GM15510 (cell line): Measurements from ENCODE around the gene CCDC197.

Experiments used
- POLR2A ChIP-seq: IDR thresholded peaks from 3 replicates; pipeline ENCODE4 v1.6.1; 2011; ENCODE audit warnings: borderline replicate concordance; ENCODE audit not compliant: insufficient read length; ENCODE audit errors: extremely low read depth

CCDC197 gene

DNA sequence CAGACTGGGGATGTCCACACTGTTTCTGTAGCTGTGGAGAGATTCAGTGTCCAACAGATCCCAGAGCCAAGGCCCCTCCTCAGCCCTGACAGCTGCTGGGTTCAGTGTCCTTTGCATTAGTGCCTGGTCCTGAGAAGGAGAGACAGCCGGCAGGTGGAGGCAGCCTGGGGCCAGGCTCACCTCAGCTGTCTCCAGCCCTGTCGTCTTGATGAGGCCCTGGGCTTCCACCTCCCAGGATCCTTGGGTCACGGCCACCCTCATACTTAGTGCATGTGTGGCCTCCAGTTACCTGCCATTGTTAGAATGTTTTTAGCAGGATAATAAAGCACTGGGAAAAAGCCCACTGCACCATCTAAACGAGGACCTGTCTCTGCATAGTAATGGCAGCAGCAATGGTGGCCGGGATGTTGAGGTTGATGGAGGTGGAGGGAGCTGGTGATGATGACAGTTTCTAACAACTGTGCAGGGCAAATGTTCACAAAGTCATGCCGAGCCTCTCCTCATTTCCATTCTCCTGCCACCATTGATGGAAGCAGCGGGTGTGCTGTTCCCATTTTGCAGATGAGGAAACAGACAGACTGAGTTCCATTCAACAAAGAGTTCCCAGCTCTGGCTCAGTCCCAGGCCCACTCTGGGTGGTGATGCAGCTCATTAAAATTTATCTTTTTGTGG lies 38.4 kb upstream of the CCDC197 start:
- TF ChIP-seq POLR2A, result no peak

DNA sequence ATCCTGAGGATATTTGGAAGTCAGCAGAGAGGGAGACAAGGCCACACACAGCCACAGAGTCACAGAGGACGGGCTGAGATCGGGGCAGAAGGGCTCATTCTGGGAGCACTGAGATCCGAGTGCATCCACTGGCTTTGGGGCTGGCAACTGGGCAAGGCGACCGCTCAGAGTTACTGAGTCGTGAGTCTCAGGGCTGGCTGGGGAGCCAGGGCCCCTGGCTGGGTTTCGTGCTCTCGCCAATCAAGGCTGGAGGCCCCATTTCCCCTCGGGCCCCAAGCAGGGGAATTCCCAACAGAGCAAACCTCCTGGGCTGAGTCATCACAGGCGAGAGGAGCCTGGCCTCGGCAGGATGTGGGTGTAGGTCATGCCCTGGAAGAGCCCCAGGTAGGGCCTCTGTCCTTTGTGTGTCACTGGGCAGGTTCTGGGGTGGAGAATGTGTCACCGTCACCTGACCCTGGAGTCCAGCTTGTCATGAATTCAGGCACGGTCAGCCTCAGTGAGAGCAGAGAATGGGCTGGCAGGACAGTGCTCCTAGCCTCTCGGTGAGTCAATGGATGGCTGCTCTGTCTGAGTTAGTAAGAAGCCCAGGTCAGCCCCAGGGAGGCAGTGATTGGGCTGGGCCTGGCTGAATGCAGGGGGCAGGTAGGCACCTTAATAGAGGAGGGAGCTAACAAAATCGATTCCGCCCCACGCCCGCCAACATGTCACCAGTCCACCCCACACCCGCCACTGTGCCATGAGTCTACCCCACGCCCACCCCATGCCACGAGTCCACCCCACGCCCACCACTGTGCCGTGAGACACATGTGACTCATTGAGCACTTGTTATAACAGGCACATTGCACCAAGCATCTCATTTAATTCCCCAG lies 37.6 kb upstream of the CCDC197 start:
- peak; percentile 61 for TF ChIP-seq POLR2A

DNA sequence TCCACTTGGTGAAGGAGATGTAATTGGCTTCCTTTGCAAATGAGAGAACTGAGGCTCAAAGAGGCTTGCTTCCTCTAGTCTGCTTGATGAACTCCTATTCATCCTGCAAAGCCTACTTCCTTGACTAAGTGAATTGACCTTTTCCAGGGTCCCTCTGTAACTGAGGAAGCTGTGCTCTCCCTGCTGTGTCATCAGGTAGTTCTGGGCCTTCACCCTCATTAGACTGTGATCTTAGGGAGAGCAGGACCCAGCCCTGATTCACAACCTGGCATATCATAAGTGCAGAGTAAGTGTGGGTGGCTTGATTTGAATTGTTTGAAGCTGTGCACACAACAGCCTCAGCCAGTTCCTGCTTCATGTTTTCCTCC lies 37.0 kb upstream of the CCDC197 start:
- TF ChIP-seq POLR2A, result no peak

DNA sequence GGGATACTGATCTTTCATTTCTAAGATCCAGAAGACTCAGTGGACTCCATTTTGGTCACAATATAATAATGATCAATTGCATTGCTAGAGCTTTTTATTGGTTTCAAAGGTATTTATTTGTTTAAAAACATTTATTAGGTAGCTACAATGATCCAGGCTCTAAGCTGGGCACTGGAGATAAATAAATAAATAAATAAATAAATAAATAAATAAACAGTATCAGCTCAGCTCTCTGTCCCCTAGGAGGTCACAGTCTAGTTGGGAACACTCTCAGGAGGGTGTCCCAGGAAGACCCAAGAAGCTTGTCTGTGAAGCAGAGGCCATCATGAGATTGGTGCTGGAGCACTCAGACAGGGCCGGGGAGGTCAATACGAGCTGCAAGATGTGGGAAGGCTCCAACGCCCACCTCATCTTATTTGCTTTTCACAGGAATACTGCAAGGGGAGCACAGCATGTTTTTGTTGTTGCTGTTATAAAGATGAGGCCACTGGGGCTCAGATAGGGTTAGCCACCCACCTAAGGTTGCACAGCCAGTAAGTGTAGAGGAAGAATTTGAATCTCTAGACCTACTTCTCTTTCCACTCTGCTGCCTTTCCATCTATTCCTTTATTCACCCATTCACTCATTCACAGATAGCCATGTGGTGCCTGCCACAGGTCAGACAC lies 36.2 kb upstream of the CCDC197 start:
- no peak for TF ChIP-seq POLR2A

DNA sequence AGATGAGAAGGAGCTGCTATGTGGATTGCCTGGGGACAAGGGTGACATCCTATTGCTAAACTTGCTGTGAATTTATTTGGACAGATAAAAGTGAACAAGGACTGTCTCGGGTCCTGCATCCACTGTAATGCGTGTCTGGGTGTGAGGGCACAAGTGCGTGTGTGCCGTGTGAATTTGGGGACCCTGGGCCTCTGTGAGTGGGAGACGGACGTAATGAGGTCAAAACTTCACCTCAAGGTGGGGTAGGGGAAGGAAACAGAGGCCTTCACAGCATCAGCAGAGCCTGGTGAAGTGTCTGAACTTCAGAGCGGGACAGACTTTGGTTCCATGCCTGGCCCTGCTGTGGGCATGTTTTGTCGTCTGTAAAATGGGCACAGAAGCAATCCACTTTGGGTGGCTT lies 35.5 kb upstream of the CCDC197 start:
- TF ChIP-seq POLR2A, result peak; percentile 19

DNA sequence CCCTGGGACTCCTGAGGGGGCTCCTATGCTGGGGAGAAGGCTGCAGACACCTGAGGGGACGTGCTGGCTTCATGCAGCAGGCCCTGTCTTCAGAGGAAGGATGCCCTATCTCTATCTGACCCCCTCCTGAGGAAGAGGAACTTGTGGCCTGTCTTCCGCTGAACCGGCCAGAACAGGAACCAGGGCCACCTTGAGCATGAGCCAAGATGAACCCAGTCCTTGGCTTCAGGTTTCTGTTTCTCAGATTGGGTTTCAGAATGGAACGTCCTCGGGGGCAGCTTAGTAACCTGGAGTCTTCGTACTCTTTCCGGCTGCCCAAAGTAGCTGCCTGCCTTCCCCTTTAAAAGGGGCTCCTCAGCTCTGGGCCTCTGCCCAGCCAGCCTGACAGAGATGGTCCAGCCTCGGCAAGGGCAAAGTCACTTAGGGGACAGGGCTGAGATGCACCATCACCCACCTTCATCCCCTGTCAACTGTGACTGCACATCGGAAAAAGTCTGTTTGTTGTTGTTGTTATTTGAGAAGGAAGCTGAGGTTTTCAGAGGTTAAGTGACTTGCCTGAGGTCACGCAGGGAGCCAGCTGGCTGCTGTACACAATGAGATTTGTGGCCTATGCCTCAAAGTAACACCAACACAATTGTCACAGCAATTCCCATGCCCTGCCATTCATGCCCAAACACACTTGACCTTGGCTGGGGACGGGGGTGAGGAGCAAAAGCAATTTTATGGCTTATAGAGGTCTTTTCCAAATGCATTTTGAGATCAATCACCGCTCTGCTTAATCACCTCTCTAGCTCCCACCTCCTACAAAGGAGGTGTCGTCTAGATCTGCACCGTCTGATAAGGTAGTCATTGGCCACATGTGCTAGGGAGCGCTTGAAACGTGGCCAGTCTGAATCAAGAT lies 34.1 kb upstream of the CCDC197 start:
- TF ChIP-seq POLR2A, result peak; percentile 31

DNA sequence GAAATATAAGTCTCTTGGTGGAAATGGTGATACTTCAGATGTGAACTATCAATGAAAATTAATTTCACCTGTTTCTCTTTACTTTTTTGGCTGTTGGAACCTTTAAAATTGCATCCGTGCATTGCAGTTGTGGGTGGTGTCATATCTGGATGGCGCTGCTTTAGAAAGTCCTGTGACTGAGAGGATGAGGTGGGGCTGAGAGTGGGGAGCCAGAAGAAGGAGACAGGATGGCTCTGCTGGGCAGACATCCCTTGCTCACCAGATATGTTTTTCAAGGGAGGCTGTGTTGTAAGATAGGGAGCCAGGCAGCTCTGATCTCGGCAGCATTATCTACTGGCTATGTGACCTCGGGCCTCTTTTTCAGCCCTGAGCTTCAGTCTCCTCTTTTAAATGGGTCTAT lies 33.4 kb upstream of the CCDC197 start:
- no peak for TF ChIP-seq POLR2A

DNA sequence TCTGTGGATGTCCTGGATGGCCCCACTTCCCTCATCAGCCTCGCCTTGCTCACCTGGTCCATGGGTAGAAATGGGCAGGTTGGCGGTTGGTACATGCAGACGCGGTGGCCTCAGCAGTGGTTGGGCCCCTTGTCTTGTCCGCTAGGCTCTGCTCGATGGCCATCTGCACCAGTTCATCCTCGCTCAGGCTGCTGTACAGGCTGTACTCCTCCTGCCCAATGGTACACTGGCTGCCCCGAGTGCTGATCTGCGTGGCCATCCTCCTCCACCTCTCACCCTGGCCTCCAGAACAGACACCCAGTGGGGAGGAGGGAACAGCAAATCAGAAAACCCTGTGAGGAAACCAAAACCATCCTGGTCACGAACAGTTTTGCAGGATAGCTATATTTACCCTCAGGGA lies 32.8 kb upstream of the CCDC197 start:
- no peak for TF ChIP-seq POLR2A

DNA sequence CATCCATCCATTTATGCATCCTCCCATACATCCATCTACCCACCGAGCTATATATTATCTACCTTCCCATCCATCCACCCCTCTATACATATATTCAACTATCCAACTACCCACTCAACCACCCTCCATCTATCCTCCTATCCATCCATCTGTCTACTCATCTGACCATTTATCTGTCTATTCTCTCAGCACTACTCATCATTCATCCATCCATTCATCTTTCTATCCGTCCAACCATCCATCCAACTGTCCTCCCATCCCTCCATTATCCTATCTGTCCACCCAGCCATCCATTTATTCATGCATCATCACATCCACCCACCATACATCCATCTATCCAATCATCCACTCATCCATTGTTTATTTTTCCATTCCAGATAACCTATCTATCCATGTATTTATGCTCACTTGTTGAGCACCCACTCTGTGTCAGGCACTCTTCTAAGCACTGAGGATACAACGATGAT lies 32.2 kb upstream of the CCDC197 start:
- TF ChIP-seq POLR2A, result no peak

DNA sequence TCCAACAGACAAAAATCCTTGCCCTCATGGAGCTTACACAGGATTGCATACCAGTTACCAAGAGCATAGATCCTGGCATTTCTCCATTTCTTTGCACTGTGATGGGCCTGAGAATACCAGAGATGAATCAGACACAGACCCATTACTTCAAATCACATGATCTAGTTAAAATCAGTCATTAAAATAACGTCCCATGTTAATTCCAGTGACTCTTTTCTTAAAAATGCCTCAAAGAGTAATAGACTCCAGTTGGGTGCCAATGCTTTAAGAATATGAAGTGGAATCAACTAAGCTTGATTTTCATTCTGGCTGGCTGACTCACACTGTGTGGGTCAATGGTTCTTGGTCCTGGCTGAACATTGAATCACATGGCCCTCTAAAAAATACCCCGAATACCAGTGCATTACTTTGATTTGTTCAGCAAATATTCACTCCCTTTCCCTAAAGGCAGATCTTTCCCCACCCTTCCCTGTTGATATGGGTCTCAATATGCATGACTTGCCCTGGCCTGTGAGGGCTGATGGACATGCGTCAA lies 31.7 kb upstream of the CCDC197 start:
- TF ChIP-seq POLR2A, result no peak

DNA sequence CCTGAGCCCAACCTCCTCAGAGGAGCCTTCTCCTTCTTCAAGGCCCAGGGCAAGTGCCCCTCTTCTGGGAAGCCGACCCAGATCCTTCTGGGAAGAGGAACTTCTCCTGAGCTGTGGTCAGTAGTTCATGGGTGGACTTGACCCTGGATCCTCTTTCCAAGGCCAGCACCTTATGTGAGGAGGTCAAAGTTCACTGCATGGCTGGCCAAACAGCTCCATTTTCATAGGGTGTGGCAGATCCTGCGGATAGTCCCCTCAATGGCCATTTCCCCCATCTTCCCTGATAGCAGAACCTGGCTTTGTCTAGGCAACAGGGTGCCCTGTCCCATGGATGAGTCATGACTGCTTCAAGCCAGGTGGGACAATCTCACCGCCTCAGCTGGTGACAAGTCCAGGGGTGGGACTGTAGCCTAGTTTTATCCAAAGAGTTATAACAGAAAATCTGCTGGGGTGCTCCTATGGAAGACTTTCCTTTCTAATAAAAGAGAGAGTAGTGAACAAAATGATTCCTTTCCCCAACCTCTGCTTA lies 31.1 kb upstream of the CCDC197 start:
- TF ChIP-seq POLR2A, result no peak

DNA sequence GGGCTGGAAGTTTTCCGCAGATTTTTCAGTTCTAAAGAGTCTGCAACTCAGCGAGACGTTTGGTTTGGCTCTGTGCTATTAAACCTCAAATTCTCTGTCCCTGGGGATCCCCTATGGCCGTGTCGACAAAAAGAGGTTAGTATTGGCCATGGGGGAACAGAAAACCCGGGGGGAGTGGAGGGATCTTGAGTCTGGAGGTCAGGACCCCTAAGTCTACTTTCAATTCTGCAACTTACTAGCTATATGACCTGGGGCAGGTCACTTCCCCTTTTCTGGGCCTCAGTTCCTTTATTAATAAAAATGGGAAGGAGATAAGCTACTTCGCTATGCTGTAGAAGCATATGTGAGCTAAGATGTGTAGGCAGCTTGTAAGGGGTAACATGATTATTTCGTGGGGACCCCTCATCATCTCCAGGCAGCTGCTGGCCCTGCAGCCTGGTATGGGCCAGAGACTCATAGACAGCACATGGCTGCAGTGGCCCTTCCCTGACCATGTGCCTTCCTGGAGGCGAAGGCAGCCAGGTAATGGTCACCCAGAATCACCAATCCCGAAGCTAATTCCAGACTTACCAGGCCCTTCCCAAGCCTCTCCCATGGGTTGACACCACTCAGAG lies 29.4 kb upstream of the CCDC197 start:
- TF ChIP-seq POLR2A, result no peak

DNA sequence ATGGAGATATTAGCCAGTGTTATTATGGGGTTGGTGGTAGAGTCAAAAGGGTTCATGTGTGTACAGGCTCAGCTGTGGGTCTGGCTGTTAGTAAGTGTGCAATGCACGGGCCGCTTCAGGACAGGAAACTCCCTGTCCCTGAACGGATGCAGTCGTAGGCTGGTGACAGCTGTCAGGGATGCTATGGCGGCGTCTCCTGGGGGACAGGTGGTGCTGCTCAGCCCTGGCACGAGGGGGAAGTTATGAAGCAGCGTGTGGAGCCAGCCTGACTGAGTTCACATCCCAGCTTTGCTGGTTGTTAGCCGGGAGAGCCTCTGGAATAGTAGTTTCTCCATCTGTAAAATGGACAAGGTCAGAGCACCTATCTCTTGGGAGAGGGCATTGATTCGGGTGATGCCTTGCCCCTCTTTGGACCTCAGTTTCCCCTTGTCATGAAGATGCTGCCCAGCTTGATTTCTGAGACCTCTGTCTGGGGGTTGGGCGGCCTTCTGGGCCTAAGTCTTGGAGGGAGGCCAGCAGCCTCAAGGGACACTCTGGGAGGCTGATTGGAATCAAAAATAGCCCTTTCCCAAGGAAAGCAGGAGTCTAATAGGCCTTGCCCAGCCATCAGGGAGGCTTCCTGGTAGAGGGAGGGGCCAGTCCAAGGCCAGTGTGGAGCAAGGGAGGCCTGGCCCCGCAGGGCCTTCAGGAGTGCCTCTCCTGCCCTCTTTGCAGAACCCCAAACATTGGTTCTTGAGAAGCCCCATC lies 27.8 kb upstream of the CCDC197 start:
- no peak for TF ChIP-seq POLR2A

DNA sequence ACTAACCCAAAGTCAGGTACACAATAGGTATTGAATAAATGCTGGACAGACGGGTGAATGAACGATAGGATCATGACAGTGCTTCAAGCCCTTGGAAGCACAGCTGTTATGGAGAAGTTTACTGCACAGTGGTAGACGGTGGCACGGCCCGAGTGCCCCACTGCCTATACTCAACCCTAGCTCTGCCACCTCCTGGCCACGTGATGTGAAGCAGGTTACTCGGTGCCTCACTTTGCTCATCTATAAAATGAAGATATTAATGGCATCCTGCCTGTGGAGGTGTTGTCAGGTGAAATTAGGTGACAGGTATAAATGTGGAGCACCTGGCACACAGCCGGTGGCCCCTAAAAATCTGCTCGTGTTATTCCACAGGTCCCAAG lies 26.5 kb upstream of the CCDC197 start:
- TF ChIP-seq POLR2A, result no peak
